NCI-H2227 (cell line): Measurements from ENCODE around the gene TALDO1.

ENCODE experiments used
- DNase-seq: peaks from one replicate; lab custom pipeline; 2025; ENCODE audit not compliant: unreplicated experiment; lab: John Stamatoyannopoulos, UW

The TALDO1 gene

GRCh38 chr11:786235-787083 is 39.2 kb downstream of the TALDO1 start:
- DNase-seq: no peak

GRCh38 chr11:787084-787675 is 39.9 kb downstream of the TALDO1 start:
- no peak for DNase-seq

- no peak for DNase-seq
Observed at GRCh38 chr11:788009-788640, 40.9 kb downstream of the TALDO1 start.

GRCh38 chr11:788953-789940 is 42.0 kb downstream of the TALDO1 start:
- DNase-seq: no peak

- DNase-seq: peak; percentile 92
Observed at GRCh38 chr11:789943-790342, 42.7 kb downstream of the TALDO1 start, which contains the start of gene CEND1. Gene CEND1 (minus strand): TSS chr11:790090. CDS start chr11:788576, 1,514 bp downstream.

GRCh38 chr11:790721-791564 is 43.7 kb downstream of the TALDO1 start:
- peak; percentile 83 for DNase-seq

- DNase-seq: no peak
Observed at GRCh38 chr11:791658-792534, 44.6 kb downstream of the TALDO1 start.

GRCh38 chr11:792535-792821 is 45.2 kb downstream of the TALDO1 start:
- no peak for DNase-seq

- no peak for DNase-seq
Observed at GRCh38 chr11:792873-793272, 45.6 kb downstream of the TALDO1 start.

- no peak for DNase-seq
Observed at GRCh38 chr11:793556-793955, 46.3 kb downstream of the TALDO1 start.

- DNase-seq: no peak
Observed at GRCh38 chr11:794013-794765, 46.9 kb downstream of the TALDO1 start.

GRCh38 chr11:794766-795633 is 47.7 kb downstream of the TALDO1 start:
- peak; percentile 68 for DNase-seq

GRCh38 chr11:795634-796564 is 48.6 kb downstream of the TALDO1 start:
- DNase-seq: peak; percentile 86

GRCh38 chr11:796565-797295 is 49.5 kb downstream of the TALDO1 start:
- DNase-seq: no peak

GRCh38 chr11:797296-798092 is 50.2 kb downstream of the TALDO1 start:
- DNase-seq: peak; percentile 95
